Measurements from ENCODE around the gene MATR3.
"Not testable (repeated sequence)": the region's sequence is repeated elsewhere in the genome, so short reads cannot be mapped to it uniquely, and the experiment has no call there.

The MATR3 gene

DNA sequence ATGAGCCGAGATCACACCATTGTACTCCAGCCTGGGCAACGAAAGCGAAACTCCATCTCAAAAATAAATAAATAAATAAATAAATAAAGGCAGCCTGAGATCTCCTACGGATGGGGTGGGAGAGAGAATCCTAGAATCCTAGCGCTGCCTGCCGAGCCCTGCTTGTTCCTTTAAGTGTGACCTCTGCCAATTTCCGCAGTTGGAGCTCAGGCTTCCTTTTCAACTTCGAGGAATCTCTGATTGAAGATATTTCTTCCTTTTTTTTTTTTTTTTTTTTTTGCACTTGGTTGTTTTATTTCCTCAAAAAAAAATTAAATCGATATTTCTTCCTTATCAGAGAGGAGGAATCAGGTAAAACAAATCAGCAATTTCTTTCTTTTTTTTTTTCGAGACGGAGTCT, 27.3 kb upstream of the MATR3 start:
- DNase-seq (ENCODE audit: insufficient read length, low spot score), result no peak
- FAIRE-seq, result no peak
- TF ChIP-seq, protein P1, sequence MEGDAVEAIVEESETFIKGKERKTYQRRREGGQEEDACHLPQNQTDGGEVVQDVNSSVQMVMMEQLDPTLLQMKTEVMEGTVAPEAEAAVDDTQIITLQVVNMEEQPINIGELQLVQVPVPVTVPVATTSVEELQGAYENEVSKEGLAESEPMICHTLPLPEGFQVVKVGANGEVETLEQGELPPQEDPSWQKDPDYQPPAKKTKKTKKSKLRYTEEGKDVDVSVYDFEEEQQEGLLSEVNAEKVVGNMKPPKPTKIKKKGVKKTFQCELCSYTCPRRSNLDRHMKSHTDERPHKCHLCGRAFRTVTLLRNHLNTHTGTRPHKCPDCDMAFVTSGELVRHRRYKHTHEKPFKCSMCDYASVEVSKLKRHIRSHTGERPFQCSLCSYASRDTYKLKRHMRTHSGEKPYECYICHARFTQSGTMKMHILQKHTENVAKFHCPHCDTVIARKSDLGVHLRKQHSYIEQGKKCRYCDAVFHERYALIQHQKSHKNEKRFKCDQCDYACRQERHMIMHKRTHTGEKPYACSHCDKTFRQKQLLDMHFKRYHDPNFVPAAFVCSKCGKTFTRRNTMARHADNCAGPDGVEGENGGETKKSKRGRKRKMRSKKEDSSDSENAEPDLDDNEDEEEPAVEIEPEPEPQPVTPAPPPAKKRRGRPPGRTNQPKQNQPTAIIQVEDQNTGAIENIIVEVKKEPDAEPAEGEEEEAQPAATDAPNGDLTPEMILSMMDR (IDR thresholded peaks at IDR 0.05; ENCODE audit: insufficient read depth, missing control alignments), result no peak

DNA sequence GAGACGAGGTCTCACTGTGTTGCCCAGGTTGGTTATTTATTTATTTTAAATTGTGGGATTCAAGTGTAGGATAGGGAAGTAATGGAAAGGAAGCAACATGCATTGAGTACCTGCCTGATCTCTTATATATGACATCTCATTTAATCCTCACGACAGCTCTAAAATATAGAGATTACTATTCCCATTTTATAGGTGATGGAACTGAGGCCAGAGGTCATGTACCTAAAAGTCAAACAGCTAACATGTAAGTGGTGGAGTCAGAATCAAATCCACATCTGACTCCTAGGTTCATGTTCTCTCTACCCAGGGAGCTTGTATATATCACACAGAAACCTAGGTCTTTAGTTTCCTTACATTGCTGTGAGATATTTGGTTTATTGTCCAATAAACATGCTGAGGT, 26.1 kb upstream of the MATR3 start:
- TF ChIP-seq, protein P1 (IDR thresholded peaks at IDR 0.05; ENCODE audit: insufficient read depth, missing control alignments), result no peak
- FAIRE-seq, result no peak
- no peak for DNase-seq (ENCODE audit: insufficient read length, low spot score)

DNA sequence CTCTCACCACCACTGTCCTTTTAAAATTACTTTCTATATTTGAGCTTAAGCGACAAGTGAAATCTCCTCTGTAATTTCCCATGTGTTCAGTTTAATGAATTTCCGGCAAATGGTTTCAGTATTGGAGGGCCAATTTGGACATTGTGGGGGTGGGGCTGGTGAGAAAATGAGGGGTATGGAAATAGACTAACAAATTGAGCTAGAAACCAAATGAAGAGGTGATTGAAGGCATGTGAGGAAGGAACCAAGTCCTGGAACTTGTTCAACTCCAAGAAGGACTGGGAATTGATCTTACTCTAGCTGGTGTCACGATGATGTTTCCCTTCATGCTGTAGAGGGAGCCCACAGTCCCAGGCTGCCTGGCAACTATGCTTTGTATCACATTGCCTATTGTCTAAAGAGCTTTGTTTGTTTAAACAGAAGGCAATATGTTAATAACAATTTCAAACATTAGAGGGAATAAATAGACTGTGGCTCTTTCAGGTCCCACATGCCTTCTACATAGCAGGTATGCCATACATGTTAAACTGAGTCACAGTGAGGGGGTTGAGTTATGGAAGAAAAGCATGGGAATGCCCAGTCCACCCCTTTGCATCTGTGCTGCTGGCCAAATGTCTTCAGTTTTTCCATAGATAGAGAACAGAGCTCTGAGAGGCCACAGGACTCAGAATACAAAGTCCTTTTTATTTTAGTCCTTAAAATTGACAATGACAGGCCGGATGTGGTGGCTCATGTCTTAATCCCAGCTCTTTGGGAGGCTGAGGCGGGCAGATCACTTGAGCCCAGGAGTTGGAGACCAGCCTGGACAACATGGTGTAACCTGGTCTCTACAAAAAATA, 25.0 kb upstream of the MATR3 start:
- TF ChIP-seq, protein P1 (IDR thresholded peaks at IDR 0.05; ENCODE audit: insufficient read depth, missing control alignments), result peak; percentile 4

DNA sequence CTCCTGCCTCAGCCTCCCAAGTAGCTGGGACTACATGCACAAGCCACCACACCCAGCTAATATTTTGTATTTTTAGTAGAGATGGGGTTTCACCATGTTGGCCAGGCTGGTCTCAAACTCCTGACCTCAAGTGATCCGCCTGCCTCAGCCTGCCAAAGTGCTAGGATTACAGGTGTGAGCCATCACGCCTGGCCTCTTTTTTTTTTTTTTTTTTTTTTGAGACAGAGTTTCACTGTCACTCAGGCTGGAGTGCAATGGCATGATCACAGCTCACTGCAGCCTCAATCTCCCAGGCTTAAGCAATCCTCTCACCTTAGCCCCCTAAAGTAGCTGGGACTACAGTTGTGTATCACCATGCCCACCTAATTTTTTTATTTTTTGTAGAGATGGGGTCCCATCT, 22.8 kb upstream of the MATR3 start:
- not testable (repeated sequence) for FAIRE-seq; DNase-seq (ENCODE audit: insufficient read length, low spot score)

More for the DNA sequence above, 25.0 kb upstream of the MATR3 start:
- DNase-seq (ENCODE audit: insufficient read length, low spot score) (no peak), FAIRE-seq (no peak)

DNA sequence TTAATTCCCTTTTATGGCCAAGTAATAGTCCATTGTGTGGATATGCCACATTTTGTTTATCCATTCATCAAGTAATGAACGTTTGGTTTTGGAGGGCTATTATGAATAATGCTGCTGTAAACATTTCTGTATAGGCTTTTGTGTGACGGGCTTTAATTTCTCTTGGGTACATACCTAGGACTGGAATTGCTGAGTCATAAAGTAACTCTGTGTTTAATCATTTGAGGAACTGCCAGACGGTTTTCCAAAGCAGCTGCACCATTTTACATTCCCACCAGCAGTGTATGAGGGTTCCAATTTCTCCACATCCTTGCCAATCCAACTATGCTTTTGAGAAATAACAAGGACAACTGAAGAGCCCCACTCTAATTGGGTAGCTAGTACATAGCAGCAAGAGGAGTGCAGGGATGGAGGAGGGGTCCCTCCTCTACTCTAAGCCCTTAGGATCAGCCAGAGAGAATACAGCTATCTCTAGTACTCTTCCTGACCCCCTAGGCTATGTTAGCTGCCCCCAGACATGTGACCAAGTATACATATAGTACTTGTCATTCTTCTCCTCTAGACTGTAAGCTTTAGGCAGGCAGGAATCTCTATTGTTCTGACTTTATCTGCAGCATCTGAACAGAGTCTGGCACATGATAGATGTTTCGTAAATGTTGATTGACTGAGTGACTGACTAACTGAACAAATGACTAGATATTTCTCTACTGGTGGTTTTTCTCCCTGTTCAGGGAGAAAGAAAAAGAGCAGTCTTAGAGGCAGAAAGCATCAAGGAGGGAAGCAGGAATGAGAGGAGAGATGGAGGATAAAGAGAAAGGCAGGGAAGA, 22.1 kb upstream of the MATR3 start:
- DNase-seq (ENCODE audit: insufficient read length, low spot score), result no peak
- TF ChIP-seq, protein P1 (IDR thresholded peaks at IDR 0.05; ENCODE audit: insufficient read depth, missing control alignments), result no peak
- no peak for FAIRE-seq

DNA sequence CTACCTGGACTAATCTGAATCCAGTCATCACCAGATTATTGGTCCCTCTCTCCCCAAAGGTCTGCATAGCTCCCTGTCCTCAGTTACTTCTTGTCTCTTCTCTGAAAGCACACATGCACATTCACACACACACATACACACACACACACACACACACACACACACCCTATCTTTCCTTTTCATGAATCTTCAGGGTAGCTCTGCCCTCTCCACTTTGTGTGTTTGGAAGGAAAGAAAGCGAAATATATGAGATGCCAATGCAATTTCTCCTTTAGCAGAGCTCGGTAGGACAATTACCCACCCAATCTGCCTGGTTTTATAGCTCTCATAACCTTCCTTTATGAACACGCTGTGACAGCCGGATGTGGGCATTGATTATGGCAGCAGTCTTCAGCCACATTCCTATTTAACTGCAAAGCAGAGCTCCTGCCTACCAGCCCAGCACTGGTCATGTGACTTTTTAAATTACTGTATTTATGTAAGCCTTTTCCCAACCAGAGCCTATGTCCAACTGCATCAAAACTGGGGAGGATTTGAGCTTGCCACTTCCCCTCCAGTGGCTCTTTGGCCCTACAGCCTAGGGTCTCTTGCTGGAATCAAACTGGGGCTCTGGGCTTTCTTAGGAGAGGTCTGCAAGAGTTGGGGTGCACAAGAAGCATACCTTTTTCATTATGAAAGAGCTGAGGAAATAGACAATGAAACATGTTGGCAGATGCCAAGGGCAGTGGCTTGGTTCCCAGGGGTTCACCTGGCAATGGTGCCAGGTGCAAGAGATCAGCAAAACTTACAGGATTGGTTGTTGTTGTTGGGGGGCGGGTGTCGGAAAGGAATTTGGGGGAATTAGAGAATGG, 20.8 kb upstream of the MATR3 start:
- DNase-seq (ENCODE audit: insufficient read length, low spot score) (no peak), FAIRE-seq (no peak)
- TF ChIP-seq, protein P1 (IDR thresholded peaks at IDR 0.05; ENCODE audit: insufficient read depth, missing control alignments), result no peak

DNA sequence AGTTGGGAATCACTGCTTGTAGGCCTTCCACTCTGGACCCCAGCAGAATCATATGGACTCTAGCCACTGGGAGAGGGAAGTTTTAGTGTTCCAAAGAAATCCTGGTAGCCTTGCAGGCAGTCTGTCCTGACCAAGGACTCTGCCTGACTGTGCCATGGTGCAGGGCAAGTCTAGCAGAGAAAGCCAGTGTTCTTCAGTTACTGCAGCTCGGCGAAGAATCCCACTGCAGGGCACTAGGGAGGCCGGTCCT, 20.3 kb upstream of the MATR3 start:
- DNase-seq (ENCODE audit: insufficient read length, low spot score) (no peak), FAIRE-seq (no peak)
- TF ChIP-seq, protein P1 (IDR thresholded peaks at IDR 0.05; ENCODE audit: insufficient read depth, missing control alignments), result no peak

Data from D721Med (cell line).